NB4 (cell line): ENCODE measurements around the gene DHX34.
A peak's percentile ranks its signal among the peaks of the same experiment; 100 is the strongest.

Experiments used
- DNase-seq: peaks from one replicate; pipeline ENCODE4 v3.0.0; 2010; ENCODE audit warnings: low read depth
- H3K4me3 ChIP-seq: one replicate; pipeline ENCODE4 v1.5.1; 2011; ENCODE audit warnings: mild to moderate bottlenecking, low read depth, low read length, moderate library complexity
- MYC ChIP-seq: IDR thresholded peaks from 2 replicates; pipeline ENCODE4 v1.6.1; 2011; ENCODE audit warnings: low read depth, low read length
- POLR2A ChIP-seq: IDR thresholded peaks from 2 replicates; pipeline ENCODE4 v1.6.1; 2011; ENCODE audit warnings: mild to moderate bottlenecking; ENCODE audit not compliant: insufficient read length; ENCODE audit errors: extremely low read depth
- TF ChIP-seq, protein P1 (sequence below): IDR thresholded peaks from one replicate; pipeline ENCODE4 v1.5.1; 2012; ENCODE audit warnings: low read depth, low read length
- TF ChIP-seq, protein P2 (sequence below): IDR thresholded peaks from 2 replicates; pipeline ENCODE4 v1.6.1; 2011; ENCODE audit warnings: low read depth, low read length

Gene DHX34

DNA sequence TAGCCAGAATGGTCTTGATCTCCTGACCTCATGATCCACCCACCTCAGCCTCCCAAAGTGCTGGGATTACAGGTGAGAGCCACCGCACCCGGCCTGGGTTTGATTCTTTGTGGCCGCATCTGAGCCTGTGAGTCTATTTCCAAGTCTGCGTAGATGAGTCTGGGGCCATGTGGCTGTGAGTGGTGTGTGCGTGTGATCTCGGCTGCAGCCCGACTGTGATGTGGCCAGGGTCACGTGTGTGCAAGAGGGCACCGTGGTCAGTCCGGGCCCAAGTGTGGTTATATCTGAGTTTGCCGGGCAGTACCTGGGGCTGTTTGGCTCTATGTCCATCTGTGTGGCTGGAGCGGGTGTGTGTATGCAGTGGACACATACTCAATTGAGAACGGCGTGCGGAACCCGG, 64.8 kb downstream of the DHX34 start:
- no peak for DNase-seq
- no peak overlapping the region for H3K4me3 ChIP-seq
- TF ChIP-seq MYC (no peak), POLR2A (no peak)
- TF ChIP-seq, protein P1, sequence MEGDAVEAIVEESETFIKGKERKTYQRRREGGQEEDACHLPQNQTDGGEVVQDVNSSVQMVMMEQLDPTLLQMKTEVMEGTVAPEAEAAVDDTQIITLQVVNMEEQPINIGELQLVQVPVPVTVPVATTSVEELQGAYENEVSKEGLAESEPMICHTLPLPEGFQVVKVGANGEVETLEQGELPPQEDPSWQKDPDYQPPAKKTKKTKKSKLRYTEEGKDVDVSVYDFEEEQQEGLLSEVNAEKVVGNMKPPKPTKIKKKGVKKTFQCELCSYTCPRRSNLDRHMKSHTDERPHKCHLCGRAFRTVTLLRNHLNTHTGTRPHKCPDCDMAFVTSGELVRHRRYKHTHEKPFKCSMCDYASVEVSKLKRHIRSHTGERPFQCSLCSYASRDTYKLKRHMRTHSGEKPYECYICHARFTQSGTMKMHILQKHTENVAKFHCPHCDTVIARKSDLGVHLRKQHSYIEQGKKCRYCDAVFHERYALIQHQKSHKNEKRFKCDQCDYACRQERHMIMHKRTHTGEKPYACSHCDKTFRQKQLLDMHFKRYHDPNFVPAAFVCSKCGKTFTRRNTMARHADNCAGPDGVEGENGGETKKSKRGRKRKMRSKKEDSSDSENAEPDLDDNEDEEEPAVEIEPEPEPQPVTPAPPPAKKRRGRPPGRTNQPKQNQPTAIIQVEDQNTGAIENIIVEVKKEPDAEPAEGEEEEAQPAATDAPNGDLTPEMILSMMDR = no peak
- TF ChIP-seq, protein P2, sequence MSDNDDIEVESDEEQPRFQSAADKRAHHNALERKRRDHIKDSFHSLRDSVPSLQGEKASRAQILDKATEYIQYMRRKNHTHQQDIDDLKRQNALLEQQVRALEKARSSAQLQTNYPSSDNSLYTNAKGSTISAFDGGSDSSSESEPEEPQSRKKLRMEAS = no peak

DNA sequence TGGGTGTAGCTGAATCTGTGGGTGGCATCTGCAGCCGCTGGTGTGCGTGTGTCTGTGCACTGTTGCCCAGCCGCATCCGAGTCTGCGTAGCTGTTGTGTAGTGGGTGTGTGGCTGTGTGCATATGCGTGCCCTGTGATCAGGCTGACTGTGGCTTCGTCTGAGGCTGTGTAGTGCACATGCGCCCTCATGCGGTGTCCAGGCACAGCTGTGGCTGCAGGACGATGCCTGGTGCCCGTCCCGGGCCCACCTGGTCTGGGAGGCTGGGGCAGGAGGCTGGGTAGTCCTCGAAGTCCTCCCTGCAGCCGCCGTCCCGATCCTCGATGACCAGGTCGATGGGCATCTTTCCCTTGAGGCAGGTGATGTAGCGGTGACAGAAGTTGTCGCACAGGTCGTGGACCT, 65.4 kb downstream of the DHX34 start:
- H3K4me3 ChIP-seq = no peak overlapping the region
- TF ChIP-seq, protein P1 = peak; percentile 95
- TF ChIP-seq POLR2A (no peak), MYC (peak; percentile 69)
- TF ChIP-seq, protein P2 = peak; percentile 89
- peak; percentile 89 for DNase-seq

DNA sequence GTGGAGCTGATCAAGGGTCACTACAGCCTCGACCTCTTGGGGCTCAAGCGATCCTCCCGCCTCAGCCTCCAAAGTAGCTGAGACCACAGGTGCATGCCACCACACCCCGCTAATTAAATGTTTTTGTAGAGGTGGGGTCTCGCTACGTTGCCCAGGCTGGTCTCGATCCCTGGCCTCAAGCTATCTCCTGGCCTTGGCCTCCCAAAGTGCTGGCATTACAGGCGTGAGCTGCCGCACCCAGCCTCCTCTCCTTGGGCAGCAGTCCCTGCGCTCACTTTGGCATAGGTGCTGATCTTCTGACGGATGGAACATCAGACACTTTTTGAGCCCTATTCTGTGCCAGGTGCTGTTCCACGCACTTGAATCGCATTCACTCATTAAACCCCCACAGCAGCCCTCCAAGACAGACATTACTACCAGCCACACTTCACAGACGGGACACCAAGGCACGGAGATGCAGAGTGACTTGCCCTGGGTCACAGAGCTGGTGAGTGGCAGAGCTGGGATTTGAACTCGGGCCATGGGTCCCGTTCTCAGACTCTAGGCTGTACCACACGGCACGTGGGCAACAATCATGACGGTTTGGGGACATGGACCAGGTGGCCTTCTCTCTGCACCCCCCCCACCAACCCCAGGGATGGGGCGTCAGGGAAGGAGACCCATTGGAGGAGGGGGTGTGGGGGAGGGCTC, 67.0 kb downstream of the DHX34 start:
- DNase-seq = peak; percentile 30
- no peak overlapping the region for H3K4me3 ChIP-seq
- TF ChIP-seq POLR2A (no peak), MYC (no peak)
- TF ChIP-seq, protein P1 = no peak
- TF ChIP-seq, protein P2 = no peak

DNA sequence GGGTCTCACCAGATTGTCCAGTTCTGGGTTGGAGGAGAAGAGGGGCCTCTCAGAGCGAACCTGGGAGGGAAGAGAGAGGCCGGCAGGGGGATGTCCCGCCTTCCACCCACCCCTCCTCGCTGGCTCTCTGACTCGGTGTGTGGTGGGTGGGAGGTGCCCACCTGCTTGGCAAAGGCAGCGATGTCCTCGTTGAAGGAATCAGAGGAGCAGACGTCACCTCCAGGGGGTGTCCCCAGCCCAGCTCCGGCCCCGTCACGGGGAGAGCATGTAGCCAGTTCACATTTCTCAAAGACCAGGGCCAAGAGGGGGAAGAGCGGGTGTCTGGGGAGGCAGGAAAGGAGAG, 67.5 kb downstream of the DHX34 start:
- no peak for TF ChIP-seq POLR2A
- TF ChIP-seq, protein P2 = no peak
- no peak for TF ChIP-seq MYC
- TF ChIP-seq, protein P1 = no peak
- DNase-seq = no peak
- no peak overlapping the region for H3K4me3 ChIP-seq

DNA sequence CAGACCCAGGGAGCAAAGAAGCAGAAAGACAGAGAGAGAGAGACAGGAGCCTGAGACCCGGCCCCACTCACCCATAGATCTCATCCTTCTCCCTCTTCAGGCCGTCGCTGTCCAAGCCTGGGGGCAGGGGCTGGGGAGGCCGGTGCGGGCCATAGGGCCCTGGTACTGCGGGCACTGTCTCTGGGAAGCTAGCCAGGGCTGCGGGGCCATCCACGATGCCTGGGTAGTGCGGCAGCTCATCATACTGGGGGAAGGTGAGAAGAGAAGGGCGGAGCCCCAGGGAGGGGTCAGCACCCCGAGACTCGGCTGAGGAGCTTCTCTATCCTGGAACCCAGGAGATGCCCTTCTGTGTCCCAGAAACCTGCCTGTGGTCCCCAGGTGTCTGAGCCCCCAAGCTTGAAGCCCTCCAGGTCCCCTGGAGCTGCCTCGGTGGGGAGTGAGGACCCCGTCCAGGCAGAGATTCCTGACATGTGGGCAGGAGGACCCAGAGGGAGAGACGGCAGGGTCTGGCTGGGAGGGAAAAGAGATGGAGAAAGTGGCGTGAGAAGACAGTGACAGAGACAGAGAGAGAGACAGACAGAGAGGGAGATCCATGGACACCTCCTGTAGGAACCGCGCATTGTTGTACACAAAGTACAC, 68.1 kb downstream of the DHX34 start:
- no peak for DNase-seq
- TF ChIP-seq, protein P2 = no peak
- TF ChIP-seq MYC (no peak), POLR2A (no peak)
- TF ChIP-seq, protein P1 = no peak
- no peak overlapping the region for H3K4me3 ChIP-seq
